WTC11 (cell line): Measurements from ENCODE around the gene UBN1. TPM values are rescaled to one million over a fixed set of nuclear protein-coding genes. Genes with fewer than 3 reads are reported as not detected.

Source experiments
- ATAC-seq: fragments of 200-7000 bp; cut with Tn5 transposase; 2 replicates; pipeline ENCODE4 v1.10.0; 2021; ENCODE audit warnings: mild to moderate bottlenecking, moderate library complexity
- CTCF ChIA-PET: fragments of 300-600 bp; sonication (Branson Sonifier 250); formaldehyde crosslinking; loops from one replicate; lab custom pipeline; 2021; ENCODE audit warnings: antibody characterized with exemption; lab: Charles Lee
- POLR2A ChIA-PET: fragments of 350-600 bp; sonication (Branson Sonifier 250); formaldehyde crosslinking; loops from one replicate; lab custom pipeline; 2021; ENCODE audit warnings: antibody characterized with exemption; lab: Charles Lee
- DNase-seq: peaks from one replicate; pipeline ENCODE4 v3.0.0; 2021; ENCODE audit warnings: low spot score
- H3K27ac Mint-ChIP-seq: 2 replicates; pipeline ENCODE4 v1.8.0; 2021; ENCODE audit warnings: mixed read lengths
- H3K27me3 Mint-ChIP-seq: 2 replicates; pipeline ENCODE4 v1.8.0; 2021; ENCODE audit warnings: low read depth, mild to moderate bottlenecking, moderate library complexity, mixed read lengths
- H3K36me3 Mint-ChIP-seq: 2 replicates; pipeline ENCODE4 v1.8.0; 2021; ENCODE audit warnings: mixed read lengths
- H3K4me1 Mint-ChIP-seq: 2 replicates; pipeline ENCODE4 v1.8.0; 2022; ENCODE audit warnings: mixed read lengths
- H3K4me3 Mint-ChIP-seq: 2 replicates; pipeline ENCODE4 v1.8.0; 2021; ENCODE audit warnings: mild to moderate bottlenecking, moderate library complexity, mixed read lengths
- H3K9me3 Mint-ChIP-seq: 2 replicates; pipeline ENCODE4 v1.8.0; 2021; ENCODE audit warnings: mixed read lengths
- AFF4 ChIP-seq: sonication (generic); formaldehyde crosslinking; IDR thresholded peaks from 2 replicates; pipeline ENCODE4 v1.8.1; 2023; ENCODE audit warnings: mild to moderate bottlenecking, missing genetic modification reagents, borderline replicate concordance
- AR ChIP-seq: fragments of 250-450 bp; sonication (Bioruptor Pico); IDR thresholded peaks from 2 replicates; pipeline ENCODE4 v1.9.0; 2021; ENCODE audit warnings: mild to moderate bottlenecking
- GTF2I ChIP-seq: fragments of 250-450 bp; sonication (Bioruptor Pico); conservative IDR thresholded peaks from 2 replicates; pipeline ENCODE4 v1.4.0; 2021; ENCODE audit warnings: mild to moderate bottlenecking
- IRF1 ChIP-seq: sonication (generic); formaldehyde crosslinking; IDR thresholded peaks from 2 replicates; pipeline ENCODE4 v1.8.0; 2023; ENCODE audit warnings: missing genetic modification reagents
- JAZF1 ChIP-seq: fragments of 250-450 bp; sonication (Bioruptor Pico); IDR thresholded peaks from 2 replicates; pipeline ENCODE4 v1.9.0; 2021; ENCODE audit warnings: moderate library complexity, mild to moderate bottlenecking, inconsistent platforms
- SOX15 ChIP-seq: fragments of 250-450 bp; sonication (Bioruptor Pico); IDR thresholded peaks from 2 replicates; pipeline ENCODE4 v1.9.0; 2021; ENCODE audit warnings: mild to moderate bottlenecking
- TCF7 ChIP-seq: sonication (generic); formaldehyde crosslinking; IDR thresholded peaks from 2 replicates; pipeline ENCODE4 v1.8.0; 2022; ENCODE audit warnings: mild to moderate bottlenecking, low read depth, missing genetic modification reagents, moderate library complexity
- TEAD1 ChIP-seq: sonication (generic); formaldehyde crosslinking; IDR thresholded peaks from 2 replicates; pipeline ENCODE4 v1.8.0; 2022; ENCODE audit warnings: mild to moderate bottlenecking, missing genetic modification reagents
- ZNF138 ChIP-seq: sonication (generic); formaldehyde crosslinking; conservative IDR thresholded peaks from 2 replicates; pipeline ENCODE4 v1.8.1; 2022; ENCODE audit warnings: mild to moderate bottlenecking, moderate library complexity, missing genetic modification reagents
- ZNF232 ChIP-seq: sonication (generic); formaldehyde crosslinking; IDR thresholded peaks from 2 replicates; pipeline ENCODE4 v1.8.0; 2022; ENCODE audit warnings: mild to moderate bottlenecking, missing genetic modification reagents
- total RNA-seq: library from RNA; stranded (reverse); gene quantifications from 3 replicates; pipeline ENCODE4 v1.2.3, GENCODE V29; 2021
- TF ChIP-seq, protein P1 (sequence below): sonication (generic); formaldehyde crosslinking; IDR thresholded peaks from 2 replicates; pipeline ENCODE4 v1.8.1; 2023; ENCODE audit warnings: mild to moderate bottlenecking, missing genetic modification reagents
- TF ChIP-seq, protein P2 (sequence below): sonication (generic); formaldehyde crosslinking; IDR thresholded peaks from 2 replicates; pipeline ENCODE4 v1.8.1; 2022; ENCODE audit warnings: low read depth, missing genetic modification reagents, borderline replicate concordance
- TF ChIP-seq, protein P3 (sequence below): fragments of 250-450 bp; sonication (Bioruptor Pico); IDR thresholded peaks from 2 replicates; pipeline ENCODE4 v1.9.0; 2021; ENCODE audit warnings: mild to moderate bottlenecking
- TF ChIP-seq, protein P4 (sequence below): sonication (generic); formaldehyde crosslinking; IDR thresholded peaks from 2 replicates; pipeline ENCODE4 v1.8.1; 2022; ENCODE audit warnings: missing genetic modification reagents, borderline replicate concordance

The UBN1 gene
- total RNA-seq, 1 experiment from 2014 or later: 38.5 TPM

DNA sequence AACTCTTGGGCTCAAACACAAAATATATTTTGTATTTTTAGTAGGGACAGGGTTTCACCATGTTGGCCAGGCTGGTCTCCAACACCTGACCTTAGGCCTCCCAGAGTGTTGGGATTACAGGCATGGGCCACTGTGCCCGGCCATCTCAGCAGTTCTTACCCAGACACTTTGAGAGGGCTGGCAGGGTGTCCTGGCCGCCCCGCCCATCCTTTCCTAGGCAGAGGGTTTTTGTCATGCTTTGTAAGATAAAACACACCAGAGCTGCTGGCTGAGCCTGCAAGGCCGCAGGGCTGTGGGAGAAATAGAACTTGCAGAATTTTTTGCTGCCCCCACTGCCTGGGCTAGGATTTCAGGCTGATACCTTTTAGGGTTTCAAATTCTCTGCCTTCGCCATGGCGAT lies 80.9 kb downstream of the UBN1 start:
- H3K4me1 Mint-ChIP-seq: peaks cover 27% of the 10 kb centered on the region
- TF ChIP-seq, protein P1, sequence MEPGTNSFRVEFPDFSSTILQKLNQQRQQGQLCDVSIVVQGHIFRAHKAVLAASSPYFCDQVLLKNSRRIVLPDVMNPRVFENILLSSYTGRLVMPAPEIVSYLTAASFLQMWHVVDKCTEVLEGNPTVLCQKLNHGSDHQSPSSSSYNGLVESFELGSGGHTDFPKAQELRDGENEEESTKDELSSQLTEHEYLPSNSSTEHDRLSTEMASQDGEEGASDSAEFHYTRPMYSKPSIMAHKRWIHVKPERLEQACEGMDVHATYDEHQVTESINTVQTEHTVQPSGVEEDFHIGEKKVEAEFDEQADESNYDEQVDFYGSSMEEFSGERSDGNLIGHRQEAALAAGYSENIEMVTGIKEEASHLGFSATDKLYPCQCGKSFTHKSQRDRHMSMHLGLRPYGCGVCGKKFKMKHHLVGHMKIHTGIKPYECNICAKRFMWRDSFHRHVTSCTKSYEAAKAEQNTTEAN: no peak
- TF ChIP-seq, protein P2, sequence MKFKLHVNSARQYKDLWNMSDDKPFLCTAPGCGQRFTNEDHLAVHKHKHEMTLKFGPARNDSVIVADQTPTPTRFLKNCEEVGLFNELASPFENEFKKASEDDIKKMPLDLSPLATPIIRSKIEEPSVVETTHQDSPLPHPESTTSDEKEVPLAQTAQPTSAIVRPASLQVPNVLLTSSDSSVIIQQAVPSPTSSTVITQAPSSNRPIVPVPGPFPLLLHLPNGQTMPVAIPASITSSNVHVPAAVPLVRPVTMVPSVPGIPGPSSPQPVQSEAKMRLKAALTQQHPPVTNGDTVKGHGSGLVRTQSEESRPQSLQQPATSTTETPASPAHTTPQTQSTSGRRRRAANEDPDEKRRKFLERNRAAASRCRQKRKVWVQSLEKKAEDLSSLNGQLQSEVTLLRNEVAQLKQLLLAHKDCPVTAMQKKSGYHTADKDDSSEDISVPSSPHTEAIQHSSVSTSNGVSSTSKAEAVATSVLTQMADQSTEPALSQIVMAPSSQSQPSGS (CRISPR knock-in tag): no peak
- TF ChIP-seq, protein P3, sequence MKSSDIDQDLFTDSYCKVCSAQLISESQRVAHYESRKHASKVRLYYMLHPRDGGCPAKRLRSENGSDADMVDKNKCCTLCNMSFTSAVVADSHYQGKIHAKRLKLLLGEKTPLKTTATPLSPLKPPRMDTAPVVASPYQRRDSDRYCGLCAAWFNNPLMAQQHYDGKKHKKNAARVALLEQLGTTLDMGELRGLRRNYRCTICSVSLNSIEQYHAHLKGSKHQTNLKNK (CRISPR knock-in tag): no peak
- TF ChIP-seq IRF1 (CRISPR knock-in tag): no peak
- no peak for TF ChIP-seq AFF4 (CRISPR knock-in tag)
- TF ChIP-seq SOX15 (CRISPR knock-in tag): no peak
- no peak for TF ChIP-seq ZNF232
- TF ChIP-seq TCF7 (CRISPR knock-in tag): no peak
- no peak for TF ChIP-seq TEAD1
- no peak for TF ChIP-seq JAZF1 (CRISPR knock-in tag)
- TF ChIP-seq AR (CRISPR knock-in tag): no peak
- TF ChIP-seq, protein P4, sequence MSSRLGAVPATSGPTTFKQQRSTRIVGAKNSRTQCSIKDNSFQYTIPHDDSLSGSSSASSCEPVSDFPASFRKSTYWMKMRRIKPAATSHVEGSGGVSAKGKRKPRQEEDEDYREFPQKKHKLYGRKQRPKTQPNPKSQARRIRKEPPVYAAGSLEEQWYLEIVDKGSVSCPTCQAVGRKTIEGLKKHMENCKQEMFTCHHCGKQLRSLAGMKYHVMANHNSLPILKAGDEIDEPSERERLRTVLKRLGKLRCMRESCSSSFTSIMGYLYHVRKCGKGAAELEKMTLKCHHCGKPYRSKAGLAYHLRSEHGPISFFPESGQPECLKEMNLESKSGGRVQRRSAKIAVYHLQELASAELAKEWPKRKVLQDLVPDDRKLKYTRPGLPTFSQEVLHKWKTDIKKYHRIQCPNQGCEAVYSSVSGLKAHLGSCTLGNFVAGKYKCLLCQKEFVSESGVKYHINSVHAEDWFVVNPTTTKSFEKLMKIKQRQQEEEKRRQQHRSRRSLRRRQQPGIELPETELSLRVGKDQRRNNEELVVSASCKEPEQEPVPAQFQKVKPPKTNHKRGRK: no peak
- TF ChIP-seq GTF2I (CRISPR knock-in tag): no peak
- TF ChIP-seq ZNF138: no peak
- H3K27ac Mint-ChIP-seq: no peak overlapping the region
- ChIA-PET POLR2A (interaction anchor here (0.7 kb wide), 1 partner anchor 303 kb away, joined by 14 read pairs; no protein-coding TSS in a partner anchor), CTCF (no interaction called here)
- H3K36me3 Mint-ChIP-seq: peaks cover 12% of the 10 kb centered on the region
- H3K9me3 Mint-ChIP-seq: peaks cover 8% of the 10 kb centered on the region
- ATAC-seq (no peak), DNase-seq (no peak)
- no peaks in the 10 kb centered on the region; the same call in 1 of the 2 replicates for H3K27me3 Mint-ChIP-seq
- H3K4me3 Mint-ChIP-seq: no peak overlapping the region
